GM20000 (cell line): ENCODE results near the gene IRF2.

Experiments used
- DNase-seq: peaks from one replicate; pipeline ENCODE4 v3.0.0; 2012; ENCODE audit warnings: low spot score
- CTCF ChIP-seq: IDR thresholded peaks from 2 replicates; pipeline ENCODE4 v1.5.1; 2012; ENCODE audit warnings: mild to moderate bottlenecking, control low read depth; ENCODE audit errors: extremely low read depth, missing control alignments

IRF2 gene

GRCh38 chr4:184427687-184428086, 46.7 kb downstream of the IRF2 start:
- TF ChIP-seq CTCF, result no peak
- DNase-seq, result no peak

- no peak for DNase-seq
- TF ChIP-seq CTCF, result no peak
Observed at GRCh38 chr4:184427093-184427492, 47.3 kb downstream of the IRF2 start.

GRCh38 chr4:184424993-184425758, 49.2 kb downstream of the IRF2 start:
- DNase-seq, result no peak
- TF ChIP-seq CTCF, result no peak

GRCh38 chr4:184424279-184424678, 50.1 kb downstream of the IRF2 start:
- TF ChIP-seq CTCF, result no peak
- DNase-seq, result no peak

GRCh38 chr4:184423003-184423686, 51.2 kb downstream of the IRF2 start:
- DNase-seq, result peak; percentile 45
- no peak for TF ChIP-seq CTCF

GRCh38 chr4:184422378-184422777, 52.0 kb downstream of the IRF2 start:
- no peak for DNase-seq
- TF ChIP-seq CTCF, result no peak

GRCh38 chr4:184421533-184422155, 52.7 kb downstream of the IRF2 start:
- DNase-seq, result no peak
- TF ChIP-seq CTCF, result no peak
